SK-N-MC (cell line): Measurements from ENCODE around the gene FTH1.

Experiments
- EZH2 ChIP-seq: fragments of 200-600 bp; sonication (generic); IDR thresholded peaks from one replicate; pipeline ENCODE4 v1.6.1; 2017; ENCODE audit warnings: antibody characterized with exemption
- POLR2AphosphoS5 ChIP-seq: IDR thresholded peaks from 2 replicates; pipeline ENCODE4 v1.6.1; 2012; ENCODE audit warnings: mild to moderate bottlenecking, low read depth, low read length, borderline replicate concordance

- TF ChIP-seq POLR2AphosphoS5 (no peak), EZH2 (no peak)
Measured at GRCh38 chr11:61962213-61963015, 5.0 kb downstream of the FTH1 start.
